Smooth muscle cell (in vitro differentiated cells): ENCODE results near the gene HHEX. TPM values are rescaled to one million over a fixed set of nuclear protein-coding genes. Genes with fewer than 3 reads are reported as not detected.

Experiments
- DNase-seq: peaks from one replicate; lab custom pipeline; 2025; ENCODE audit not compliant: unreplicated experiment; lab: John Stamatoyannopoulos, UW
- H2AFZ ChIP-seq: fragments of 200-600 bp; sonication (generic); 2 replicates; pipeline ENCODE4 v1.6.0; 2016; ENCODE audit warnings: antibody characterized with exemption, low read depth, mild to moderate bottlenecking
- H3F3A ChIP-seq: fragments of 200-600 bp; sonication (generic); 2 replicates; pipeline ENCODE4 v1.6.0; 2017; ENCODE audit warnings: antibody characterized with exemption, low read depth
- H3K27ac ChIP-seq: fragments of 200-600 bp; sonication (generic); 2 replicates; pipeline ENCODE4 v1.5.1; 2016; ENCODE audit warnings: low read depth, mild to moderate bottlenecking
- H3K27me3 ChIP-seq: fragments of 200-600 bp; sonication (generic); 2 replicates; pipeline ENCODE4 v1.6.1; 2016; ENCODE audit warnings: low read depth, mild to moderate bottlenecking
- H3K36me3 ChIP-seq: fragments of 200-600 bp; sonication (generic); 2 replicates; pipeline ENCODE4 v1.5.1; 2016; ENCODE audit warnings: low read depth
- H3K4me1 ChIP-seq: fragments of 200-600 bp; sonication (generic); 2 replicates; pipeline ENCODE4 v1.5.1; 2016; ENCODE audit warnings: low read depth
- H3K4me2 ChIP-seq: fragments of 200-600 bp; sonication (generic); 2 replicates; pipeline ENCODE4 v1.6.0; 2016; ENCODE audit warnings: mild to moderate bottlenecking
- H3K4me3 ChIP-seq: fragments of 200-600 bp; sonication (generic); 2 replicates; pipeline ENCODE4 v1.5.1; 2016; ENCODE audit warnings: mild to moderate bottlenecking
- H3K79me2 ChIP-seq: fragments of 200-600 bp; sonication (generic); 2 replicates; pipeline ENCODE4 v1.6.0; 2016; ENCODE audit warnings: low read depth, mild to moderate bottlenecking
- H3K9ac ChIP-seq: fragments of 200-600 bp; sonication (generic); 2 replicates; pipeline ENCODE4 v1.6.0; 2016; ENCODE audit warnings: low read depth
- H3K9me3 ChIP-seq: fragments of 200-600 bp; sonication (generic); replicated peaks from 2 replicates; pipeline ENCODE4 v1.5.1; 2016; ENCODE audit warnings: low read depth
- H4K20me1 ChIP-seq: fragments of 200-600 bp; sonication (generic); 2 replicates; pipeline ENCODE4 v1.6.0; 2016; ENCODE audit warnings: low read depth
- WGBS: methylation state at CpG from one replicate; pipeline ENCODE4 v1.1.7; 2016; ENCODE audit warnings: low lambda C conversion rate; 5-methylcytosine and 5-hydroxymethylcytosine counted together
- polyA plus RNA-seq: library from polyadenylated mRNA; unstranded; fragments of >200 nt; fragmentation: Nextera tagmentation; extraction: Ambion mirVana; gene quantifications from 2 replicates; pipeline ENCODE4 v1.2.1, GENCODE V29; 2016
- total RNA-seq: library from RNA; depleted of rRNA; stranded (reverse); fragments of >200 nt; gene quantifications from 2 replicates; pipeline ENCODE4 v1.2.3, GENCODE V29; 2014
- TF ChIP-seq, protein P1 (sequence below): fragments of 200-600 bp; sonication (generic); IDR thresholded peaks from 2 replicates; pipeline ENCODE4 v1.5.1; 2017; ENCODE audit warnings: borderline replicate concordance, mild to moderate bottlenecking, antibody characterized with exemption; ENCODE audit not compliant: insufficient read depth, poor library complexity, severe bottlenecking

Gene HHEX
- total and polyA plus RNA-seq, 2 experiments from 2014 or later = not detected

DNA sequence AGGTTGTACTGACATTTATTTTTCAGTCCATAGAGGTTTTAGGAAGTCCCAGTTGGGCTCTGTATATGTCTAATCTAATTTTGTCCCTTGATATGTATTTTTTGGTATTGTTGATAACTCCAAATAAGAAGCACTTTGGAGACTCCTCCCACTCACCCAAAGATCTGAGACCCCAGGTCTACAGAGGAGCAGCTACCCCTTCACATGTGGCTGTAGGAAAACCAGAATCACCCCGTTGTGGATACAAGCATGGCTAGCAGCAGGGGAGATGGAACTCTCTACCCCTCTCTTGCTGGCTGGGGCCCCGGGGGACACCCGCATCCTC is 9.4 kb downstream of the HHEX start:
- H3K36me3 ChIP-seq = no peaks in the 10 kb centered on the region
- peak overlapping the region; percentile 78 for H2AFZ ChIP-seq
- H3K4me1 ChIP-seq = peaks cover 6% of the 10 kb centered on the region
- peak overlapping the region; percentile 52 for H3K4me3 ChIP-seq
- peaks cover 41% of the 10 kb centered on the region for H3K27me3 ChIP-seq
- TF ChIP-seq, protein P1, sequence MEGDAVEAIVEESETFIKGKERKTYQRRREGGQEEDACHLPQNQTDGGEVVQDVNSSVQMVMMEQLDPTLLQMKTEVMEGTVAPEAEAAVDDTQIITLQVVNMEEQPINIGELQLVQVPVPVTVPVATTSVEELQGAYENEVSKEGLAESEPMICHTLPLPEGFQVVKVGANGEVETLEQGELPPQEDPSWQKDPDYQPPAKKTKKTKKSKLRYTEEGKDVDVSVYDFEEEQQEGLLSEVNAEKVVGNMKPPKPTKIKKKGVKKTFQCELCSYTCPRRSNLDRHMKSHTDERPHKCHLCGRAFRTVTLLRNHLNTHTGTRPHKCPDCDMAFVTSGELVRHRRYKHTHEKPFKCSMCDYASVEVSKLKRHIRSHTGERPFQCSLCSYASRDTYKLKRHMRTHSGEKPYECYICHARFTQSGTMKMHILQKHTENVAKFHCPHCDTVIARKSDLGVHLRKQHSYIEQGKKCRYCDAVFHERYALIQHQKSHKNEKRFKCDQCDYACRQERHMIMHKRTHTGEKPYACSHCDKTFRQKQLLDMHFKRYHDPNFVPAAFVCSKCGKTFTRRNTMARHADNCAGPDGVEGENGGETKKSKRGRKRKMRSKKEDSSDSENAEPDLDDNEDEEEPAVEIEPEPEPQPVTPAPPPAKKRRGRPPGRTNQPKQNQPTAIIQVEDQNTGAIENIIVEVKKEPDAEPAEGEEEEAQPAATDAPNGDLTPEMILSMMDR = no peak
- H3F3A ChIP-seq = peaks cover 17% of the 10 kb centered on the region
- no peaks in the 10 kb centered on the region for H3K9me3 ChIP-seq
- no peak overlapping the region for H3K9ac ChIP-seq
- H3K79me2 ChIP-seq = no peaks in the 10 kb centered on the region
- no peak overlapping the region for H3K27ac ChIP-seq
- H4K20me1 ChIP-seq = no peaks in the 10 kb centered on the region
- WGBS = 11% methylated on average over 3 of the region's 3 CpGs
- no peak for DNase-seq
- H3K4me2 ChIP-seq = peak overlapping the region; percentile 86

DNA sequence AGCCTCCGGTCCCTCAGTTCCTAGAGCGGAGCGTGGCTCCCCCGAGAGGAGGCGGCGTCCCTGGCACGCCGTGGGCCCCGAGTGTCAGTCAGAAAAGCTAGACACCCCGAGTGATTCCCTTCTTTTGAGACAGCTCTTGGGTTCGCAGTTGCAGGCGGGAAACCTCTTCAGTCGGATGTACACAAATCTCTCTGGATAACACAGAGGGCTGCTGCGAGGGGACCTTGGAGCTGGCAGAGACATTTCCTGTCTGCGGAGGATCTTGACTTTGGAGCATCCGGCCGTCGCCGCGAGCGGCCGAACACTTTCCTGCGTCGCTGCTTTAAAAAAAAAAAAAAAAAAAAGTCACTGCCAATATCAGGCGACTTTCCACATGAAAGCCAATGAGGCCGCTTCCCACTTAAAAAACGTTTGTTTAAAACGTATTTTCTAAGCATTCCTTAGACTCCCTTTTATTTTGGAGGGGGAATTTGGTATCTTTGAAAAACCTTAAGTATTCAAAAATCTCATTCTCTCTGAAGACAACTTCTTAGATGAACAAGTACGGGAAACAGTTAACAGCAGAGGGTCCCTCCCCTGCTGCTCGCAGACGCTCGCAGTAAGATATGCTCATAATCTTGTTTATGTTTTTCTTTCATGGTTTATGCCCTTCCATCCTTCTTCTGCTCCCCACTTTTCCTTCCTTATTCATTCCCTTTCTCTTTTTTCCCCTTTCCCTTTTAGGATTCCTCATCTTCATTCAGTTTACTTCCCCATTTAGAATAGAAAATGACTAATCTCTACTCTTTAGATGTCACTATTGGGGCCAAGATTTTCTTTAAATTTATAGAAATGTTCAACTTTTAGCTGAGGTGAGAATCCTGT is 10.0 kb downstream of the HHEX start:
- Histone ChIP-seq H3K4me1 (peaks cover 6% of the 10 kb centered on the region), H3K9me3 (no peaks in the 10 kb centered on the region), H4K20me1 (no peaks in the 10 kb centered on the region), H3F3A (peaks cover 17% of the 10 kb centered on the region), H3K36me3 (no peaks in the 10 kb centered on the region), H3K9ac (no peak overlapping the region), H3K4me2 (peak overlapping the region; percentile 86), H2AFZ (peak overlapping the region; percentile 78), H3K27me3 (peaks cover 41% of the 10 kb centered on the region), H3K27ac (no peak overlapping the region), H3K79me2 (no peaks in the 10 kb centered on the region), H3K4me3 (peak overlapping the region; percentile 52)
- no peak for DNase-seq
- 4% methylated on average over 32 of the region's 32 CpGs for WGBS
- TF ChIP-seq, protein P1 = no peak

- Histone ChIP-seq H3F3A (peaks cover 13% of the 10 kb centered on the region), H3K9me3 (no peaks in the 10 kb centered on the region), H3K79me2 (no peaks in the 10 kb centered on the region), H3K4me2 (no peak overlapping the region), H3K27ac (no peak overlapping the region), H4K20me1 (no peaks in the 10 kb centered on the region), H3K4me1 (no peaks in the 10 kb centered on the region), H2AFZ (no peak overlapping the region), H3K9ac (no peak overlapping the region), H3K27me3 (peaks cover 30% of the 10 kb centered on the region), H3K36me3 (no peaks in the 10 kb centered on the region), H3K4me3 (no peak overlapping the region)
- 88% methylated on average over 4 of the region's 4 CpGs for WGBS
- TF ChIP-seq, protein P1 = no peak
- no peak for DNase-seq
Measured at GRCh38 chr10:92702301-92702916, 12.7 kb downstream of the HHEX start.
